Measurements from ENCODE around the gene INSIG2. TPM values are rescaled to one million over a fixed set of nuclear protein-coding genes. Genes with fewer than 3 reads are reported as not detected.

The INSIG2 gene
- total and polyA plus RNA-seq, 2 of the 8 experiments (the other 6 are each of a cell fraction or from before 2014, with no cell fraction given): 7.0 to 11.2 TPM

- H4K5ac ChIP-seq (ENCODE audit: insufficient read length, low read depth, low read length): no peak overlapping the region
- H4K20me1 ChIP-seq (replicated peaks in 1 of 2; ENCODE audit: control insufficient read depth in 1 of 2, insufficient read depth in 2 of 2, low read length in 2 of 2): no peaks in the 10 kb centered on the region
- no peaks in the 10 kb centered on the region for H3K27me3 ChIP-seq (replicated peaks in 1 of 4; ENCODE audit: control insufficient read depth in 3 of 4, extremely low read depth in 1 of 4, insufficient read depth in 3 of 4, low read length in 3 of 4)
- no peak for DNase-seq (ENCODE audit: low read depth in 1 of 2, low spot score in 2 of 2)
- no peak overlapping the region for H3K27ac ChIP-seq (ENCODE audit: low read depth, low read length)
- no peak overlapping the region for H2BK5ac ChIP-seq (ENCODE audit: low read depth, low read length)
- no peak overlapping the region for H2BK20ac ChIP-seq (ENCODE audit: low read length)
- H3K9ac ChIP-seq (replicated peaks in 1 of 4; ENCODE audit: extremely low read depth in 1 of 4, low read depth in 3 of 4, low read length in 3 of 4): no peak overlapping the region
- ChIA-PET CTCF (ENCODE audit: partially characterized antibody) (no interaction called here), POLR2A (ENCODE audit: partially characterized antibody) (no interaction called here)
- no peak overlapping the region for H3K56ac ChIP-seq (replicated peaks; ENCODE audit: insufficient read length, low read depth, low read length)
- no peak overlapping the region for H2BK12ac ChIP-seq (ENCODE audit: low read depth, low read length)
- TF ChIP-seq RFX5 (IDR thresholded peaks at IDR 0.05; ENCODE audit: borderline replicate concordance, low read depth, low read length) (no peak), CREB1 (IDR thresholded peaks at IDR 0.05) (no peak), NRF1 (IDR thresholded peaks at IDR 0.05; ENCODE audit: low read depth, low read length) (no peak), JUN (IDR thresholded peaks at IDR 0.05; ENCODE audit: low read depth, low read length) (no peak), POU5F1 (IDR thresholded peaks at IDR 0.05; ENCODE audit: low read depth, low read length) (no peak), HDAC6 (IDR thresholded peaks at IDR 0.05; ENCODE audit: low read depth, low read length) (no peak), SIRT6 (IDR thresholded peaks at IDR 0.05; ENCODE audit: low read length) (no peak), KDM5A (IDR thresholded peaks at IDR 0.05; ENCODE audit: low read length) (no peak)
- TF ChIP-seq, protein P1, sequence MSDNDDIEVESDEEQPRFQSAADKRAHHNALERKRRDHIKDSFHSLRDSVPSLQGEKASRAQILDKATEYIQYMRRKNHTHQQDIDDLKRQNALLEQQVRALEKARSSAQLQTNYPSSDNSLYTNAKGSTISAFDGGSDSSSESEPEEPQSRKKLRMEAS (IDR thresholded peaks at IDR 0.05): no peak
- TF ChIP-seq, protein P2, sequence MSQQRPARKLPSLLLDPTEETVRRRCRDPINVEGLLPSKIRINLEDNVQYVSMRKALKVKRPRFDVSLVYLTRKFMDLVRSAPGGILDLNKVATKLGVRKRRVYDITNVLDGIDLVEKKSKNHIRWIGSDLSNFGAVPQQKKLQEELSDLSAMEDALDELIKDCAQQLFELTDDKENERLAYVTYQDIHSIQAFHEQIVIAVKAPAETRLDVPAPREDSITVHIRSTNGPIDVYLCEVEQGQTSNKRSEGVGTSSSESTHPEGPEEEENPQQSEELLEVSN (IDR thresholded peaks at IDR 0.05): no peak
- no peaks in the 10 kb centered on the region for H3K79me1 ChIP-seq (ENCODE audit: low read depth, low read length)
- H3K79me2 ChIP-seq (ENCODE audit: control insufficient read depth in 1 of 2, insufficient read depth in 2 of 2, low read length in 2 of 2): no peaks in the 10 kb centered on the region
- no peaks in the 10 kb centered on the region for H3K36me3 ChIP-seq (ENCODE audit: control insufficient read depth in 2 of 4, insufficient read depth in 4 of 4, low read length in 3 of 4)
- H3K4me1 ChIP-seq (replicated peaks in 1 of 4; ENCODE audit: control insufficient read depth in 3 of 4, insufficient read depth in 4 of 4, low read length in 3 of 4): no peaks in the 10 kb centered on the region
- H3K23me2 ChIP-seq (ENCODE audit: low read depth, low read length): no peaks in the 10 kb centered on the region
- no peaks in the 10 kb centered on the region for H3K9me3 ChIP-seq (ENCODE audit: insufficient read depth in 2 of 2, low read depth in 1 of 2, low read length in 1 of 2)
- no peak overlapping the region for H4K8ac ChIP-seq (ENCODE audit: extremely low read depth, insufficient read depth, low read length)
- FAIRE-seq: no peak
- no peak overlapping the region for H2AFZ ChIP-seq (ENCODE audit: low read length)
- H2AK5ac ChIP-seq (ENCODE audit: low read depth, low read length): no peak overlapping the region
- no peak overlapping the region for H2BK120ac ChIP-seq (replicated peaks; ENCODE audit: low read depth, low read length)
- WGBS, 2 experiments (ENCODE audit: extremely low coverage in 1 of 2, insufficient coverage in 1 of 2, insufficient read length in 1 of 2, insufficient replicate concordance in 2 of 2, low coverage in 1 of 2, low lambda C conversion rate in 2 of 2, missing lambda C conversion rate in 1 of 2): 82% methylated on average over 6 of the region's 6 CpGs; no CpG with 5 or more reads in 1 of the 2 experiments
- H4K91ac ChIP-seq (replicated peaks; ENCODE audit: insufficient read length, low read length): no peak overlapping the region
- no peak overlapping the region for H3K18ac ChIP-seq (ENCODE audit: extremely low read depth, low read length)
- H3K4me2 ChIP-seq (ENCODE audit: insufficient read depth in 1 of 2, low read depth in 2 of 2, low read length in 2 of 2): no peak overlapping the region
- H3K14ac ChIP-seq (ENCODE audit: insufficient read length): no peak overlapping the region
- no peak overlapping the region for H3K4me3 ChIP-seq (ENCODE audit: extremely low read depth in 1 of 4, insufficient read depth in 2 of 4, low read depth in 3 of 4, low read length in 4 of 4)
- H2BK15ac ChIP-seq (ENCODE audit: low read length): no peak overlapping the region
- no peak overlapping the region for H3K23ac ChIP-seq (ENCODE audit: insufficient read length)
- no peak overlapping the region for H3K4ac ChIP-seq (replicated peaks; ENCODE audit: insufficient read length, low read depth, low read length)
Measured at GRCh38 chr2:118134650-118135049, 46.4 kb downstream of the INSIG2 start.
